Caco-2 (cell line): ENCODE results near the gene PAX5. TPM values are rescaled to one million over a fixed set of nuclear protein-coding genes. Genes with fewer than 3 reads are reported as not detected.

Source experiments
- BruUV-seq: library from RNA; stranded (reverse); fragments of 400-500 nt; replicated peaks from 2 replicates; lab custom pipeline; 2021; lab: Mats Ljungman, UMichigan
- CTCF ChIA-PET: fragments of 300-600 bp; sonication (Branson Sonifier 250); formaldehyde crosslinking; loops from one replicate; lab custom pipeline; 2022; ENCODE audit warnings: antibody characterized with exemption; lab: Charles Lee
- POLR2A ChIA-PET: fragments of 300-600 bp; sonication (Branson Sonifier 250); formaldehyde crosslinking; loops from one replicate; lab custom pipeline; 2022; ENCODE audit warnings: antibody characterized with exemption; lab: Charles Lee
- DNase-seq, 2 experiments: peaks; one replicate each; pipeline versions ENCODE4 v3.0.0 to v3.0.0-alpha.2; 2020 to 2022
- H3K27me3 ChIP-seq: replicated peaks from 2 replicates; pipeline ENCODE4 v1.6.0; 2011; ENCODE audit warnings: low read length; ENCODE audit not compliant: control insufficient read depth, insufficient read depth
- H3K36me3 ChIP-seq: 2 replicates; pipeline ENCODE4 v1.5.1; 2011; ENCODE audit warnings: low read length; ENCODE audit not compliant: control insufficient read depth, insufficient read depth
- H3K4me1 ChIP-seq: fragments of 250-450 bp; sonication (Bioruptor Pico); 2 replicates; pipeline ENCODE4 v1.5.1; 2020; ENCODE audit warnings: mild to moderate bottlenecking
- H3K4me3 ChIP-seq: 2 replicates; pipeline ENCODE4 v1.5.1; 2011; ENCODE audit warnings: low read depth, mild to moderate bottlenecking, control low read depth, low read length
- H3K9me3 ChIP-seq: fragments of 250-450 bp; sonication (Bioruptor Pico); 2 replicates; pipeline ENCODE4 v1.5.1; 2020; ENCODE audit warnings: mild to moderate bottlenecking, moderate library complexity
- H3K27ac Mint-ChIP-seq: one replicate; pipeline ENCODE4 v1.8.0; 2022; ENCODE audit warnings: mixed read lengths; ENCODE audit not compliant: unreplicated experiment
- H3K27me3 Mint-ChIP-seq: one replicate; pipeline ENCODE4 v1.8.0; 2022; ENCODE audit warnings: mixed read lengths; ENCODE audit not compliant: insufficient read depth, unreplicated experiment
- H3K36me3 Mint-ChIP-seq: one replicate; pipeline ENCODE4 v1.8.0; 2022; ENCODE audit warnings: mild to moderate bottlenecking, mixed read lengths; ENCODE audit not compliant: insufficient read depth, unreplicated experiment
- H3K4me1 Mint-ChIP-seq: one replicate; pipeline ENCODE4 v1.8.0; 2022; ENCODE audit warnings: low read depth, mixed read lengths; ENCODE audit not compliant: unreplicated experiment
- H3K4me3 Mint-ChIP-seq: one replicate; pipeline ENCODE4 v1.8.0; 2022; ENCODE audit warnings: mild to moderate bottlenecking, moderate library complexity, mixed read lengths; ENCODE audit not compliant: unreplicated experiment
- H3K9me3 Mint-ChIP-seq: one replicate; pipeline ENCODE4 v1.8.0; 2022; ENCODE audit warnings: mixed read lengths; ENCODE audit not compliant: unreplicated experiment
- intact Hi-C: fragments of 100-400 bp; cut with micrococcal nuclease; formaldehyde crosslinking; loops from one replicate; pipeline ENCODE4 v1.10.0; 2022; ENCODE audit not compliant: unreplicated experiment
- total RNA-seq: library from RNA; stranded (reverse); gene quantifications from 2 replicates; pipeline ENCODE4 v1.2.3, GENCODE V29; 2022
- TF ChIP-seq, protein P1 (sequence below), 2 experiments: fragments of 200-600 bp in 1 of 2; IDR thresholded peaks; 1 replicate in 1 of 2; 2 replicates in 1 of 2; pipeline versions ENCODE4 v1.5.1 to v1.8.0; 2011 to 2022; ENCODE audit warnings: antibody characterized with exemption in 1 of 2, control low read depth in 1 of 2, inconsistent platforms in 1 of 2, low read depth in 1 of 2, low read length in 1 of 2, mild to moderate bottlenecking in 1 of 2, moderate library complexity in 1 of 2; ENCODE audit not compliant: insufficient read depth in 1 of 2, severe bottlenecking in 1 of 2, unreplicated experiment in 1 of 2

The PAX5 gene
- total RNA-seq, 1 experiment from 2014 or later = not detected

DNA sequence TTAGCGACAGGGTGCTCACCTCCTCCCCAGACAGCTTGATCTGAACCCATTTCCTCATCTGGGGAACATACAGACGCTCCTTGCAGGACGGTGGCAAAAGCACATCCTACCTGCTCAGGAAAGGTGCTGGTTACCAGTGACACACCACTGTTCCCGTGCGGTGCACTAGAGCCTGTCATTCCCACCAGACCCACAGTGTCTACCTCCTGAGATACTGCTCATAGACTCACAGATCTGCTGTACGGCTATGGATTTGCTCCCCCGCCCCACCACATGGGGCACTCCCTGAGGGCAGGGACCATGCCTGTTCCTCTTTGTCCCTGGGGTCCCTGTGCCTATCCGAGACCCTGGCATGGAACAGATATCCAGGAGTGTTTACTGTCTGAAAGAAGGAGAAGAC lies 208.9 kb downstream of the PAX5 start:
- POLR2A ChIA-PET = no interaction called here
- Mint-ChIP-seq H3K9me3 (no peaks in the 10 kb centered on the region), H3K27me3 (peaks cover 3% of the 10 kb centered on the region), H3K36me3 (no peaks in the 10 kb centered on the region), H3K27ac (no peak overlapping the region), H3K4me3 (no peak overlapping the region), H3K4me1 (no peaks in the 10 kb centered on the region)
- TF ChIP-seq, protein P1, sequence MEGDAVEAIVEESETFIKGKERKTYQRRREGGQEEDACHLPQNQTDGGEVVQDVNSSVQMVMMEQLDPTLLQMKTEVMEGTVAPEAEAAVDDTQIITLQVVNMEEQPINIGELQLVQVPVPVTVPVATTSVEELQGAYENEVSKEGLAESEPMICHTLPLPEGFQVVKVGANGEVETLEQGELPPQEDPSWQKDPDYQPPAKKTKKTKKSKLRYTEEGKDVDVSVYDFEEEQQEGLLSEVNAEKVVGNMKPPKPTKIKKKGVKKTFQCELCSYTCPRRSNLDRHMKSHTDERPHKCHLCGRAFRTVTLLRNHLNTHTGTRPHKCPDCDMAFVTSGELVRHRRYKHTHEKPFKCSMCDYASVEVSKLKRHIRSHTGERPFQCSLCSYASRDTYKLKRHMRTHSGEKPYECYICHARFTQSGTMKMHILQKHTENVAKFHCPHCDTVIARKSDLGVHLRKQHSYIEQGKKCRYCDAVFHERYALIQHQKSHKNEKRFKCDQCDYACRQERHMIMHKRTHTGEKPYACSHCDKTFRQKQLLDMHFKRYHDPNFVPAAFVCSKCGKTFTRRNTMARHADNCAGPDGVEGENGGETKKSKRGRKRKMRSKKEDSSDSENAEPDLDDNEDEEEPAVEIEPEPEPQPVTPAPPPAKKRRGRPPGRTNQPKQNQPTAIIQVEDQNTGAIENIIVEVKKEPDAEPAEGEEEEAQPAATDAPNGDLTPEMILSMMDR (IDR thresholded peaks at IDR 0.05; ENCODE audit: insufficient read depth in 1 of 2, low read depth in 1 of 2, low read length in 1 of 2, severe bottlenecking in 1 of 2, unreplicated experiment in 1 of 2) = no peak
- intact Hi-C loops = no loop called here
- no peak for DNase-seq
- H3K4me1 ChIP-seq = peaks cover 9% of the 10 kb centered on the region
- CTCF ChIA-PET = no interaction called here
- H3K9me3 ChIP-seq = no peaks in the 10 kb centered on the region
- H3K36me3 ChIP-seq = no peaks in the 10 kb centered on the region
- no TSS peak for BruUV-seq
- H3K4me3 ChIP-seq = no peak overlapping the region
- H3K27me3 ChIP-seq = no peaks in the 10 kb centered on the region

DNA sequence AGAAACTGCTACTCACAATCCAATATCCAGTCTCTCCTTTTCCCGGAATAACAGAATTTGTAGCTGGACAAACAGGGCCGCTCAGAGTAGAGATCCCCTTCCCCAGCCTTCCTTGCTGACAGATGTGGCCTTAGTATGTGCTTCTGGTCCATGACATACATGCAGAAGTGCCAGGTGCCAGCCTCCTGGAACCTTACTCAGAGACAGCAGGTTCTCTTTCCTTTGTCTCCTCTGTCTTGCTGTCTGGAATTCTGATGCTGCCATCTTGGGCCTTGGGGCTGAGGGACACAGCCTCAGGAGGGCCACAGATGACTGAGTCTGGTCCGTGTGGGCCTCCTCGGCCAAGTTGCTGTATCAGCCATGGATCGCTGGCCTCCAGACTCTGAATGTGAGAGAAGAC lies 210.1 kb downstream of the PAX5 start:
- Histone ChIP-seq H3K36me3 (no peaks in the 10 kb centered on the region), H3K9me3 (no peaks in the 10 kb centered on the region), H3K4me3 (no peak overlapping the region), H3K27me3 (no peaks in the 10 kb centered on the region), H3K4me1 (peaks cover 9% of the 10 kb centered on the region)
- H3K27ac Mint-ChIP-seq = no peak overlapping the region
- H3K4me1 Mint-ChIP-seq = peaks cover under 1% of the 10 kb centered on the region
- intact Hi-C loops = no loop called here
- BruUV-seq = no TSS peak
- H3K4me3 Mint-ChIP-seq = no peak overlapping the region
- no peaks in the 10 kb centered on the region for H3K36me3 Mint-ChIP-seq
- peaks cover 3% of the 10 kb centered on the region for H3K27me3 Mint-ChIP-seq
- ChIA-PET CTCF (no interaction called here), POLR2A (no interaction called here)
- no peak for DNase-seq
- TF ChIP-seq, protein P1 (IDR thresholded peaks at IDR 0.05; ENCODE audit: insufficient read depth in 1 of 2, low read depth in 1 of 2, low read length in 1 of 2, severe bottlenecking in 1 of 2, unreplicated experiment in 1 of 2) = no peak
- H3K9me3 Mint-ChIP-seq = no peaks in the 10 kb centered on the region

GRCh38 chr9:36823466-36823865 lies 210.6 kb downstream of the PAX5 start:
- Mint-ChIP-seq H3K4me3 (no peak overlapping the region), H3K4me1 (peaks cover 5% of the 10 kb centered on the region), H3K27ac (no peak overlapping the region), H3K9me3 (no peaks in the 10 kb centered on the region), H3K27me3 (peaks cover 3% of the 10 kb centered on the region), H3K36me3 (no peaks in the 10 kb centered on the region)
- intact Hi-C loops = no loop called here
- ChIA-PET CTCF (no interaction called here), POLR2A (no interaction called here)
- no TSS peak for BruUV-seq
- Histone ChIP-seq H3K9me3 (no peaks in the 10 kb centered on the region), H3K4me1 (peaks cover 9% of the 10 kb centered on the region), H3K27me3 (no peaks in the 10 kb centered on the region), H3K4me3 (no peak overlapping the region), H3K36me3 (no peaks in the 10 kb centered on the region)
- DNase-seq = no peak
- TF ChIP-seq, protein P1 (IDR thresholded peaks at IDR 0.05; ENCODE audit: insufficient read depth in 1 of 2, low read depth in 1 of 2, low read length in 1 of 2, severe bottlenecking in 1 of 2, unreplicated experiment in 1 of 2) = no peak
